Common myeloid progenitor, CD34-positive (primary cell): ENCODE measurements around the gene DCPS.
"Not testable (repeated sequence)": the region's sequence is repeated elsewhere in the genome, so short reads cannot be mapped to it uniquely, and the experiment has no call there.

Experiments
- CTCF ChIA-PET: fragments of 350-600 bp; sonication (Branson Sonifier 250); formaldehyde crosslinking; loops from one replicate; lab custom pipeline; 2021; ENCODE audit warnings: antibody characterized with exemption; lab: Charles Lee
- POLR2A ChIA-PET: fragments of 350-600 bp; sonication (Branson Sonifier 250); formaldehyde crosslinking; loops from one replicate; lab custom pipeline; 2021; ENCODE audit warnings: antibody characterized with exemption; lab: Charles Lee
- DNase-seq, 3 donors: peaks; one replicate each; pipeline versions ENCODE4 v3.0.0 to v3.0.0-alpha.2; 2013
- H3K27ac ChIP-seq, 2 experiments: 1 replicate in 1 of 2; 2 replicates in 1 of 2; pipeline ENCODE4 v1.7.0; 2013; ENCODE audit warnings: inconsistent platforms in 2 of 2, low read length in 2 of 2, mild to moderate bottlenecking in 2 of 2, low read depth in 1 of 2, moderate library complexity in 1 of 2; ENCODE audit not compliant: severe bottlenecking in 2 of 2, insufficient read depth in 1 of 2, poor library complexity in 1 of 2
- H3K27me3 ChIP-seq, 5 experiments: replicated peaks in 2 of 5; 1 replicate in 3 of 5; 2 replicates in 2 of 5; pipeline versions ENCODE4 v1.6.1 to v1.7.0; 2013; ENCODE audit warnings: low read length in 4 of 5, mild to moderate bottlenecking in 2 of 5, moderate library complexity in 2 of 5, inconsistent platforms in 1 of 5; ENCODE audit not compliant: insufficient read depth in 5 of 5, control insufficient read depth in 4 of 5
- H3K36me3 ChIP-seq, 4 experiments: 1 replicate in 2 of 4; 2 replicates in 2 of 4; pipeline versions ENCODE4 v1.6.1 to v1.7.0; 2013; ENCODE audit warnings: low read length in 3 of 4, control low read depth in 1 of 4, mild to moderate bottlenecking in 1 of 4; ENCODE audit not compliant: control insufficient read depth in 4 of 4, insufficient read depth in 4 of 4
- H3K4me1 ChIP-seq, 4 experiments: 1 replicate in 3 of 4; 2 replicates in 1 of 4; pipeline versions ENCODE4 v1.6.1 to v1.7.1; 2013; ENCODE audit warnings: low read length in 3 of 4, mild to moderate bottlenecking in 3 of 4, control low read depth in 1 of 4, inconsistent platforms in 1 of 4, moderate library complexity in 1 of 4; ENCODE audit not compliant: control insufficient read depth in 4 of 4, insufficient read depth in 4 of 4; ENCODE audit errors: control extremely low read depth in 1 of 4
- H3K4me3 ChIP-seq, 7 experiments: 1 replicate in 4 of 7; 2 replicates in 3 of 7; pipeline versions ENCODE4 v1.5.1 to v1.7.0; 2013; ENCODE audit warnings: mild to moderate bottlenecking in 7 of 7, low read length in 6 of 7, moderate library complexity in 6 of 7, inconsistent platforms in 2 of 7, low read depth in 2 of 7, control low read depth in 1 of 7; ENCODE audit not compliant: insufficient read depth in 4 of 7, control insufficient read depth in 1 of 7; ENCODE audit errors: extremely low read depth in 1 of 7
- H3K9me3 ChIP-seq, 5 experiments: 1 replicate in 4 of 5; 2 replicates in 1 of 5; pipeline versions ENCODE4 v1.6.1 to v1.7.1; 2013; ENCODE audit warnings: low read length in 4 of 5, mild to moderate bottlenecking in 2 of 5, inconsistent platforms in 1 of 5, low read depth in 1 of 5, moderate library complexity in 1 of 5; ENCODE audit not compliant: control insufficient read depth in 4 of 5, insufficient read depth in 2 of 5; ENCODE audit errors: control extremely low read depth in 1 of 5
- WGBS: methylation state at CpG from one replicate; pipeline ENCODE4 v1.1.5; 2013; ENCODE audit not compliant: insufficient coverage; 5-methylcytosine and 5-hydroxymethylcytosine counted together

The DCPS gene

GRCh38 chr11:126360049-126360446 is 56.2 kb downstream of the DCPS start:
- Histone ChIP-seq H3K36me3 (peaks cover 0 to 37% (median 9%) of the 10 kb centered on the region in 4 experiments), H3K4me3 (no peak overlapping the region), H3K27ac (no peak overlapping the region), H3K9me3 (no peaks in the 10 kb centered on the region), H3K4me1 (peaks cover 0 to 67% (median 44%) of the 10 kb centered on the region in 4 experiments), H3K27me3 (no peaks in the 10 kb centered on the region)
- 92% methylated on average over 5 of the region's 8 CpGs for WGBS
- CTCF ChIA-PET, result interaction anchor here (0.6 to 8.4 kb wide), 4 partner anchors 10 to 49 kb away, joined by 3 to 81 read pairs (median 4); no protein-coding TSS in a partner anchor
- no peak for DNase-seq
- POLR2A ChIA-PET, result no interaction called here

- Histone ChIP-seq H3K4me1 (peaks cover 0 to 74% (median 44%) of the 10 kb centered on the region in 4 experiments), H3K36me3 (peaks cover 0 to 37% (median 9%) of the 10 kb centered on the region in 4 experiments), H3K27me3 (no peaks in the 10 kb centered on the region), H3K4me3 (no peak overlapping the region), H3K27ac (no peak overlapping the region), H3K9me3 (no peaks in the 10 kb centered on the region)
- WGBS, result 74% methylated on average over 4 of the region's 5 CpGs
- ChIA-PET CTCF (interaction anchor here (0.7 to 1.3 kb wide), 3 partner anchors 9 to 281 kb away, joined by 3 read pairs; no protein-coding TSS in a partner anchor), POLR2A (no interaction called here)
- no peak for DNase-seq
Observed at GRCh38 chr11:126361400-126361799, 57.5 kb downstream of the DCPS start.

- no peaks in the 10 kb centered on the region for H3K9me3 ChIP-seq
- peaks cover 0 to 34% (median 9%) of the 10 kb centered on the region in 4 experiments for H3K36me3 ChIP-seq
- CTCF ChIA-PET, result interaction anchor here (1.6 to 1.7 kb wide), 2 partner anchors 9 to 56 kb away, joined by 4 to 8 read pairs; no protein-coding TSS in a partner anchor
- 83% methylated on average over 7 of the region's 9 CpGs for WGBS
- H3K4me3 ChIP-seq, result no peak overlapping the region
- POLR2A ChIA-PET, result interaction anchor here (0.8 kb wide), 1 partner anchor 14 kb away, joined by 3 read pairs; no protein-coding TSS in a partner anchor
- no peak overlapping the region for H3K27ac ChIP-seq
- no peak for DNase-seq
- no peaks in the 10 kb centered on the region for H3K27me3 ChIP-seq
- peaks cover 0 to 74% (median 42%) of the 10 kb centered on the region in 4 experiments for H3K4me1 ChIP-seq
Observed at GRCh38 chr11:126362879-126363655, 59.2 kb downstream of the DCPS start.

- 86% methylated on average over 7 of the region's 10 CpGs for WGBS
- CTCF ChIA-PET, result interaction anchor here (1.6 to 1.7 kb wide), 2 partner anchors 9 to 55 kb away, joined by 4 to 8 read pairs; no protein-coding TSS in a partner anchor
- POLR2A ChIA-PET, result no interaction called here
- H3K4me1 ChIP-seq, result peaks cover 0 to 74% (median 45%) of the 10 kb centered on the region in 4 experiments
- peaks cover 0 to 28% (median 5%) of the 10 kb centered on the region in 4 experiments for H3K36me3 ChIP-seq
- no peak overlapping the region for H3K4me3 ChIP-seq
- no peaks in the 10 kb centered on the region for H3K9me3 ChIP-seq
- no peak overlapping the region for H3K27ac ChIP-seq
- DNase-seq, result no peak
- H3K27me3 ChIP-seq, result no peaks in the 10 kb centered on the region
Observed at GRCh38 chr11:126363706-126364248, 59.9 kb downstream of the DCPS start.

GRCh38 chr11:126364735-126365134 is 60.9 kb downstream of the DCPS start:
- H3K27ac ChIP-seq, CTCF ChIA-PET, DNase-seq, H3K9me3 ChIP-seq, H3K27me3 ChIP-seq, H3K4me3 ChIP-seq, POLR2A ChIA-PET: not testable (repeated sequence)
- WGBS, result 100% methylated on average over 1 of the region's 9 CpGs
- Histone ChIP-seq H3K36me3 (peaks cover 0 to 26% (median 5%) of the 10 kb centered on the region in 4 experiments), H3K4me1 (peaks cover 6 to 74% (median 48%) of the 10 kb centered on the region in 4 experiments)

GRCh38 chr11:126365508-126365907 is 61.6 kb downstream of the DCPS start:
- POLR2A ChIA-PET, result not testable (repeated sequence)
- peaks cover 10 to 76% (median 51%) of the 10 kb centered on the region in 4 experiments for H3K4me1 ChIP-seq

More at GRCh38 chr11:126365508-126365907, 61.6 kb downstream of the DCPS start:
- not testable (repeated sequence) for H3K9me3 ChIP-seq, H3K27ac ChIP-seq, H3K4me3 ChIP-seq, H3K27me3 ChIP-seq, DNase-seq
- CTCF ChIA-PET, result interaction anchor here (1.0 to 1.5 kb wide), 2 partner anchors 8 to 55 kb away, joined by 3 to 4 read pairs; no protein-coding TSS in a partner anchor
- H3K36me3 ChIP-seq, result peaks cover 0 to 25% (median 3%) of the 10 kb centered on the region in 4 experiments
- 100% methylated on average over 1 of the region's 5 CpGs for WGBS
